Progenitor cell of endocrine pancreas (in vitro differentiated cells): Measurements from ENCODE around the gene NLGN3. TPM values are rescaled to one million over a fixed set of nuclear protein-coding genes. Genes with fewer than 3 reads are reported as not detected.

ENCODE experiments used
- DNase-seq: peaks from one replicate; pipeline ENCODE4 v3.0.0; 2021; ENCODE audit warnings: low spot score; ENCODE audit not compliant: unreplicated experiment
- H3K27ac Mint-ChIP-seq: 2 replicates; pipeline ENCODE4 v1.8.0; 2021; ENCODE audit warnings: mild to moderate bottlenecking, moderate library complexity, mixed read lengths
- H3K27me3 Mint-ChIP-seq: 2 replicates; pipeline ENCODE4 v1.8.0; 2021; ENCODE audit warnings: mixed read lengths
- H3K36me3 Mint-ChIP-seq: 2 replicates; pipeline ENCODE4 v1.8.0; 2022; ENCODE audit warnings: mixed read lengths; ENCODE audit not compliant: insufficient read depth
- H3K4me1 Mint-ChIP-seq: 2 replicates; pipeline ENCODE4 v1.8.0; 2021; ENCODE audit warnings: low read depth, mixed read lengths
- H3K4me3 Mint-ChIP-seq: 2 replicates; pipeline ENCODE4 v1.8.0; 2021; ENCODE audit warnings: low read depth, mild to moderate bottlenecking, moderate library complexity, mixed read lengths
- H3K9me3 Mint-ChIP-seq: 2 replicates; pipeline ENCODE4 v1.8.0; 2021; ENCODE audit warnings: low read depth, mixed read lengths
- CTCF ChIP-seq: fragments of 200-600 bp; sonication (generic); IDR thresholded peaks from one replicate; pipeline ENCODE4 v1.5.0; 2021; ENCODE audit warnings: antibody characterized with exemption, mild to moderate bottlenecking; ENCODE audit not compliant: unreplicated experiment
- total RNA-seq: library from RNA; stranded (reverse); gene quantifications from 2 replicates; pipeline ENCODE4 v1.2.1, GENCODE V29; 2021

The NLGN3 gene
- total RNA-seq, 1 donor from 2014 or later: 7.8 TPM

- Mint-ChIP-seq H3K27ac (no peak overlapping the region), H3K4me1 (peaks cover 23% of the 10 kb centered on the region), H3K4me3 (no peak overlapping the region), H3K27me3 (no peaks in the 10 kb centered on the region), H3K9me3 (peaks cover 24% of the 10 kb centered on the region), H3K36me3 (no peaks in the 10 kb centered on the region)
- DNase-seq: no peak
- no peak for TF ChIP-seq CTCF
These were observed 35.6 kb upstream of the NLGN3 start for GRCh38 chrX:71109051-71109450.

GRCh38 chrX:71111141-71111843 lies 33.3 kb upstream of the NLGN3 start, which contains the start of gene IL2RG:
IL2RG (minus strand) TSS chrX:71111577; CDS start chrX:71111539, 38 bp downstream.
- TF ChIP-seq CTCF: no peak
- H3K27me3 Mint-ChIP-seq: no peaks in the 10 kb centered on the region
- no peak for DNase-seq
- H3K27ac Mint-ChIP-seq: no peak within 1 kb of the TSS
- H3K4me1 Mint-ChIP-seq: peaks cover 16% of the 10 kb centered on the region
- peaks cover 23% of the 10 kb centered on the region for H3K9me3 Mint-ChIP-seq
- no peak within 1 kb of the TSS for H3K4me3 Mint-ChIP-seq
- H3K36me3 Mint-ChIP-seq: no peaks in the 10 kb centered on the region

GRCh38 chrX:71111921-71112431 lies 32.7 kb upstream of the NLGN3 start:
- no peaks in the 10 kb centered on the region for H3K27me3 Mint-ChIP-seq
- peaks cover 13% of the 10 kb centered on the region for H3K4me1 Mint-ChIP-seq
- H3K36me3 Mint-ChIP-seq: no peaks in the 10 kb centered on the region
- H3K9me3 Mint-ChIP-seq: peaks cover 20% of the 10 kb centered on the region
- no peak for TF ChIP-seq CTCF
- no peak overlapping the region for H3K4me3 Mint-ChIP-seq
- no peak overlapping the region for H3K27ac Mint-ChIP-seq
- DNase-seq: no peak

GRCh38 chrX:71117358-71117757 lies 27.3 kb upstream of the NLGN3 start:
- no peaks in the 10 kb centered on the region for H3K27me3 Mint-ChIP-seq
- peaks cover 7% of the 10 kb centered on the region for H3K36me3 Mint-ChIP-seq
- H3K4me3 Mint-ChIP-seq: no peak overlapping the region
- peaks cover 12% of the 10 kb centered on the region for H3K9me3 Mint-ChIP-seq
- TF ChIP-seq CTCF: no peak
- peaks cover 2% of the 10 kb centered on the region for H3K4me1 Mint-ChIP-seq
- DNase-seq: no peak
- H3K27ac Mint-ChIP-seq: no peak overlapping the region

GRCh38 chrX:71118032-71118984 lies 26.3 kb upstream of the NLGN3 start, which contains the start of gene MED12:
MED12 (plus strand) TSS chrX:71118596; CDS start chrX:71118755, 159 bp downstream.
- Mint-ChIP-seq H3K4me3 (peak within 1 kb of the TSS; percentile 77), H3K9me3 (peaks cover 16% of the 10 kb centered on the region)
- TF ChIP-seq CTCF: no peak

More at GRCh38 chrX:71118032-71118984, 26.3 kb upstream of the NLGN3 start, which contains the start of gene MED12:
- peak within 1 kb of the TSS; percentile 90 for H3K27ac Mint-ChIP-seq
- no peaks in the 10 kb centered on the region for H3K27me3 Mint-ChIP-seq
- H3K4me1 Mint-ChIP-seq: peaks cover 2% of the 10 kb centered on the region
- peak; percentile 77 for DNase-seq
- peaks cover 12% of the 10 kb centered on the region for H3K36me3 Mint-ChIP-seq
